WTC11 (cell line): ENCODE measurements around the gene CAMTA1. TPM values are rescaled to one million over a fixed set of nuclear protein-coding genes. Genes with fewer than 3 reads are reported as not detected.
A peak's percentile ranks its signal among the peaks of the same experiment; 100 is the strongest.

Experiments used
- ATAC-seq: fragments of 200-7000 bp; cut with Tn5 transposase; 2 replicates; pipeline ENCODE4 v1.10.0; 2021; ENCODE audit warnings: mild to moderate bottlenecking, moderate library complexity
- CTCF ChIA-PET: fragments of 300-600 bp; sonication (Branson Sonifier 250); formaldehyde crosslinking; loops from one replicate; lab custom pipeline; 2021; ENCODE audit warnings: antibody characterized with exemption; lab: Charles Lee
- POLR2A ChIA-PET: fragments of 350-600 bp; sonication (Branson Sonifier 250); formaldehyde crosslinking; loops from one replicate; lab custom pipeline; 2021; ENCODE audit warnings: antibody characterized with exemption; lab: Charles Lee
- DNase-seq: peaks from one replicate; pipeline ENCODE4 v3.0.0; 2021; ENCODE audit warnings: low spot score
- H3K27ac Mint-ChIP-seq: 2 replicates; pipeline ENCODE4 v1.8.0; 2021; ENCODE audit warnings: mixed read lengths
- H3K27me3 Mint-ChIP-seq: 2 replicates; pipeline ENCODE4 v1.8.0; 2021; ENCODE audit warnings: low read depth, mild to moderate bottlenecking, moderate library complexity, mixed read lengths
- H3K36me3 Mint-ChIP-seq: 2 replicates; pipeline ENCODE4 v1.8.0; 2021; ENCODE audit warnings: mixed read lengths
- H3K4me1 Mint-ChIP-seq: 2 replicates; pipeline ENCODE4 v1.8.0; 2022; ENCODE audit warnings: mixed read lengths
- H3K4me3 Mint-ChIP-seq: 2 replicates; pipeline ENCODE4 v1.8.0; 2021; ENCODE audit warnings: mild to moderate bottlenecking, moderate library complexity, mixed read lengths
- H3K9me3 Mint-ChIP-seq: 2 replicates; pipeline ENCODE4 v1.8.0; 2021; ENCODE audit warnings: mixed read lengths
- AFF4 ChIP-seq: sonication (generic); formaldehyde crosslinking; IDR thresholded peaks from 2 replicates; pipeline ENCODE4 v1.8.1; 2023; ENCODE audit warnings: mild to moderate bottlenecking, missing genetic modification reagents, borderline replicate concordance
- ATF1 ChIP-seq: sonication (generic); formaldehyde crosslinking; IDR thresholded peaks from 2 replicates; pipeline ENCODE4 v1.8.1; 2023; ENCODE audit warnings: mild to moderate bottlenecking, moderate library complexity, missing genetic modification reagents
- EMX1 ChIP-seq: fragments of 250-450 bp; sonication (Bioruptor Pico); IDR thresholded peaks from 2 replicates; pipeline ENCODE4 v1.8.0; 2021; ENCODE audit warnings: mild to moderate bottlenecking
- ETV6 ChIP-seq: sonication (generic); formaldehyde crosslinking; IDR thresholded peaks from 2 replicates; pipeline ENCODE4 v1.8.1; 2022; ENCODE audit warnings: mild to moderate bottlenecking, missing genetic modification reagents
- FOXP1 ChIP-seq: sonication (generic); formaldehyde crosslinking; IDR thresholded peaks from 2 replicates; pipeline ENCODE4 v1.8.0; 2022; ENCODE audit warnings: missing genetic modification reagents, mild to moderate bottlenecking, moderate library complexity, borderline replicate concordance
- NFE2L1 ChIP-seq: sonication (generic); formaldehyde crosslinking; IDR thresholded peaks from 2 replicates; pipeline ENCODE4 v1.8.1; 2023; ENCODE audit warnings: missing genetic modification reagents
- NR3C1 ChIP-seq: sonication (generic); formaldehyde crosslinking; conservative IDR thresholded peaks from 2 replicates; pipeline ENCODE4 v1.8.1; 2023; ENCODE audit warnings: low read depth, mild to moderate bottlenecking, missing genetic modification reagents
- PRRX2 ChIP-seq: fragments of 250-450 bp; sonication (Bioruptor Pico); IDR thresholded peaks from 2 replicates; pipeline ENCODE4 v1.8.0; 2021; ENCODE audit warnings: mild to moderate bottlenecking
- SMAD3 ChIP-seq: sonication (generic); formaldehyde crosslinking; IDR thresholded peaks from 2 replicates; pipeline ENCODE4 v1.8.0; 2022; ENCODE audit warnings: missing genetic modification reagents, mild to moderate bottlenecking, borderline replicate concordance
- SMAD4 ChIP-seq: sonication (generic); formaldehyde crosslinking; IDR thresholded peaks from 2 replicates; pipeline ENCODE4 v1.8.0; 2022; ENCODE audit warnings: mild to moderate bottlenecking, missing genetic modification reagents
- ZNF263 ChIP-seq: sonication (generic); formaldehyde crosslinking; IDR thresholded peaks from 2 replicates; pipeline ENCODE4 v1.8.1; 2022; ENCODE audit warnings: low read depth, mild to moderate bottlenecking, moderate library complexity, missing genetic modification reagents
- ZNF317 ChIP-seq: sonication (generic); formaldehyde crosslinking; IDR thresholded peaks from 2 replicates; pipeline ENCODE4 v1.8.1; 2023; ENCODE audit warnings: low read depth, mild to moderate bottlenecking, moderate library complexity, missing genetic modification reagents, borderline replicate concordance
- ZNF396 ChIP-seq: fragments of 250-450 bp; sonication (Bioruptor Pico); IDR thresholded peaks from 2 replicates; pipeline ENCODE4 v1.8.0; 2021; ENCODE audit warnings: mild to moderate bottlenecking, moderate library complexity, borderline replicate concordance
- ZNF416 ChIP-seq: fragments of 250-450 bp; sonication (Bioruptor Pico); IDR thresholded peaks from 2 replicates; pipeline ENCODE4 v1.9.0; 2021; ENCODE audit warnings: mild to moderate bottlenecking, inconsistent platforms
- ZNF423 ChIP-seq: fragments of 250-450 bp; sonication (Bioruptor Pico); IDR thresholded peaks from 2 replicates; pipeline ENCODE4 v2.1.2; 2022; ENCODE audit warnings: mild to moderate bottlenecking, moderate library complexity
- ZNF532 ChIP-seq: fragments of 250-450 bp; sonication (Bioruptor Pico); IDR thresholded peaks from 2 replicates; pipeline ENCODE4 v1.9.0; 2021; ENCODE audit warnings: mild to moderate bottlenecking, borderline replicate concordance
- total RNA-seq: library from RNA; stranded (reverse); gene quantifications from 3 replicates; pipeline ENCODE4 v1.2.3, GENCODE V29; 2021
- TF ChIP-seq, protein P1 (sequence below): sonication (generic); formaldehyde crosslinking; IDR thresholded peaks from 2 replicates; pipeline ENCODE4 v1.8.1; 2023; ENCODE audit warnings: mild to moderate bottlenecking, moderate library complexity, missing genetic modification reagents
- TF ChIP-seq, protein P2 (sequence below): sonication (generic); formaldehyde crosslinking; conservative IDR thresholded peaks from 2 replicates; pipeline ENCODE4 v1.8.1; 2022; ENCODE audit warnings: mild to moderate bottlenecking, missing genetic modification reagents
- TF ChIP-seq, protein P3 (sequence below): fragments of 250-450 bp; sonication (Bioruptor Pico); IDR thresholded peaks from 2 replicates; pipeline ENCODE4 v1.9.0; 2021; ENCODE audit warnings: mild to moderate bottlenecking

CAMTA1 gene
- total RNA-seq, 1 experiment from 2014 or later, result 86.4 TPM

DNA sequence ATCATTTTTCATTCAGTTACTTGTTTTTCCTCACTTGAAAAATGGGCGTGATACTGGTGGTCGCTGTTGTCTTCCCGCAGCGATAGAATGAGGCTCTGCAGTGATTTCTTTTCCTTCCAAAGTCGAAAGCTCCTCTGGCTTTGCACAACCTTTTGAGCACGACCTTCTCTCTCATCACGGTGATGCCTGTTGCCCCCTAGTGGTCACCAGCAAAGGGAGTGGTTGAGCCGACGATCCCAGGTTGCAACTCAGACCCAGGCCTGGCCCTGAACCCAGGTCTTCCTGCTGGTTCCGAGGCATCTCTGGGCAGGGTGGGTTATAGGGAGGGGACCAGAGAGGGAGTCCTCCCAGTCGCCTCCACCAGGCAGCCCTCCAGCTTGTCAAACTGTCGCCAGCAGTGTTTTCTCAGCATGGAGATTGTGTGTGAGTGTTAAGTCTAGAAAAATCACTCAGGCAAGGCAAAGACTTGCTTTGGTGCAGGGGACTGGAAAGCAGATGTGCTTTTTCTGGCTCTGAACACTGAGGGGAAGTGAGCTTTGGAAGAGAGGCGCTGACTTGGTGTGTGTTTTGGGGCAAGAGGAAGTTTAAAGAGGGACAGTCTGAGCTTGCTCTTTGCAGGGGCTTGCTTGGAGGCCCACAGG lies 285.3 kb downstream of the CAMTA1 start (continued):
- TF ChIP-seq, protein P1, sequence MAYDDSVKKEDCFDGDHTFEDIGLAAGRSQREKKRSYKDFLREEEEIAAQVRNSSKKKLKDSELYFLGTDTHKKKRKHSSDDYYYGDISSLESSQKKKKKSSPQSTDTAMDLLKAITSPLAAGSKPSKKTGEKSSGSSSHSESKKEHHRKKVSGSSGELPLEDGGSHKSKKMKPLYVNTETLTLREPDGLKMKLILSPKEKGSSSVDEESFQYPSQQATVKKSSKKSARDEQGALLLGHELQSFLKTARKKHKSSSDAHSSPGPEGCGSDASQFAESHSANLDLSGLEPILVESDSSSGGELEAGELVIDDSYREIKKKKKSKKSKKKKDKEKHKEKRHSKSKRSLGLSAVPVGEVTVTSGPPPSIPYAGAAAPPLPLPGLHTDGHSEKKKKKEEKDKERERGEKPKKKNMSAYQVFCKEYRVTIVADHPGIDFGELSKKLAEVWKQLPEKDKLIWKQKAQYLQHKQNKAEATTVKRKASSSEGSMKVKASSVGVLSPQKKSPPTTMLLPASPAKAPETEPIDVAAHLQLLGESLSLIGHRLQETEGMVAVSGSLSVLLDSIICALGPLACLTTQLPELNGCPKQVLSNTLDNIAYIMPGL (CRISPR knock-in tag), result peak; percentile 20; the same call in 1 of the 2 replicates
- TF ChIP-seq ZNF532 (CRISPR knock-in tag), result no peak

DNA sequence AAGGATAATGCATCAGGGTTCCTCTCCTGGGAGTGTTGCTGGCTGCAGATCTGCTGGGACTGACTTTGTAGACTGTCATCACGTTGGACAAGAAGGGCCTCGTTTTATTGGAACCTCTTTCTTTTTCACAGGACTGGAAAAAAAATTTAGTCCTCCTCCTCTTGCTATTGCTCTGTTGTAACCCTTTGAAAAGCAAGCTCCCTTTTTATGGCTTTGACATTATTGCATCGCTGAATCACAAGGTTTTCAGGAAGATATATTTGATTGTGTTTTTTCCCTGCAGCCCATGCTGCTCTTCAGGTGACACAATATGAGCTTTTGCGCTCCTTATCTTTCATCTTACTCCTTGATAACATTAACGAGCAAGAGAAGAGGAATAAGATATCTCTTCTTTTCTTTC lies 290.9 kb downstream of the CAMTA1 start:
- Mint-ChIP-seq H3K4me1 (no peaks in the 10 kb centered on the region), H3K9me3 (peaks cover 25% of the 10 kb centered on the region), H3K27ac (no peak overlapping the region), H3K4me3 (no peak overlapping the region), H3K27me3 (peaks cover 7% of the 10 kb centered on the region; the same call in 1 of the 2 replicates), H3K36me3 (peaks cover 11% of the 10 kb centered on the region)
- CTCF ChIA-PET, result interaction anchor here (0.6 kb wide), 1 partner anchor 357 kb away, joined by 6 read pairs; no protein-coding TSS in a partner anchor
- DNase-seq (no peak), ATAC-seq (no peak)
- POLR2A ChIA-PET, result no interaction called here
- no peak for TF ChIP-seq NFE2L1 (CRISPR knock-in tag)
- TF ChIP-seq, protein P2, sequence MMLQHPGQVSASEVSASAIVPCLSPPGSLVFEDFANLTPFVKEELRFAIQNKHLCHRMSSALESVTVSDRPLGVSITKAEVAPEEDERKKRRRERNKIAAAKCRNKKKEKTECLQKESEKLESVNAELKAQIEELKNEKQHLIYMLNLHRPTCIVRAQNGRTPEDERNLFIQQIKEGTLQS (CRISPR knock-in tag), result no peak
- no peak for TF ChIP-seq EMX1 (CRISPR knock-in tag)
- no peak for TF ChIP-seq SMAD4 (CRISPR knock-in tag)
- TF ChIP-seq ZNF396 (CRISPR knock-in tag), result no peak
- no peak for TF ChIP-seq ZNF263
- TF ChIP-seq FOXP1 (CRISPR knock-in tag), result no peak
- TF ChIP-seq ZNF416 (CRISPR knock-in tag), result no peak
- TF ChIP-seq ZNF317, result no peak
- TF ChIP-seq, protein P3, sequence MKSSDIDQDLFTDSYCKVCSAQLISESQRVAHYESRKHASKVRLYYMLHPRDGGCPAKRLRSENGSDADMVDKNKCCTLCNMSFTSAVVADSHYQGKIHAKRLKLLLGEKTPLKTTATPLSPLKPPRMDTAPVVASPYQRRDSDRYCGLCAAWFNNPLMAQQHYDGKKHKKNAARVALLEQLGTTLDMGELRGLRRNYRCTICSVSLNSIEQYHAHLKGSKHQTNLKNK (CRISPR knock-in tag), result no peak
- no peak for TF ChIP-seq ETV6 (CRISPR knock-in tag)
- TF ChIP-seq ATF1 (CRISPR knock-in tag), result no peak
- no peak for TF ChIP-seq SMAD3 (CRISPR knock-in tag)
- no peak for TF ChIP-seq NR3C1
- TF ChIP-seq ZNF532 (CRISPR knock-in tag), result no peak
- no peak for TF ChIP-seq PRRX2 (CRISPR knock-in tag)
- TF ChIP-seq ZNF423 (CRISPR knock-in tag), result no peak
- no peak for TF ChIP-seq AFF4 (CRISPR knock-in tag)
